ENCODE results near the gene ARID5B. TPM values are rescaled to one million over a fixed set of nuclear protein-coding genes. Genes with fewer than 3 reads are reported as not detected.
A peak's percentile ranks its signal among the peaks of the same experiment; 100 is the strongest.

The ARID5B gene
- polyA plus RNA-seq, 3 donors: 1.00 to 2.5 (median 1.5) TPM

- intact Hi-C loops (cut with micrococcal nuclease): loop anchor here (5.0 to 10.0 kb wide), 4 partner anchors 59 to 199 kb away; partner anchors contain the start of gene ARID5B (in 1 of the 2)
- Mint-ChIP-seq H3K27ac (peak overlapping the region; percentile 89 to 98 (median 94)), H3K9me3 (peaks cover 0 to 2% (median 0%) of the 10 kb centered on the region in 7 donors), H3K4me1 (peaks cover 71% of the 10 kb centered on the region), H3K27me3 (ENCODE audit: low read depth in 3 of 3) (peaks cover 0 to 2% (median 2%) of the 10 kb centered on the region in 3 donors), H3K4me3 (peak overlapping the region; percentile 72 to 87), H3K36me3 (peaks cover 0 to under 1% of the 10 kb centered on the region in 2 donors)
- 73% methylated on average over 5 of the region's 12 CpGs for WGBS (ENCODE audit: insufficient coverage)
- peaks cover 6% of the 10 kb centered on the region for H3K79me2 ChIP-seq (ENCODE audit: insufficient read depth, low read length)
- no peaks in the 10 kb centered on the region for H4K20me1 ChIP-seq (ENCODE audit: insufficient read depth, low read length)
- no peak overlapping the region for H3K9ac ChIP-seq (ENCODE audit: insufficient read depth, low read length, poor library complexity, severe bottlenecking)
- TF ChIP-seq CTCF (IDR thresholded peaks at IDR 0.05): no peak
- H3K4me3 ChIP-seq (replicated peaks in 1 of 3; ENCODE audit: low read depth in 2 of 3, low read length in 3 of 3): peak overlapping the region; percentile 19 to 57 (median 49)
- no peaks in the 10 kb centered on the region for H3K36me3 ChIP-seq (replicated peaks in 1 of 2; ENCODE audit: control insufficient read depth in 1 of 2, insufficient read depth in 2 of 2, low read length in 2 of 2)
- peaks cover 53 to 54% of the 10 kb centered on the region in 2 donors for H3K4me1 ChIP-seq (ENCODE audit: control insufficient read depth in 1 of 2, insufficient read depth in 2 of 2, low read length in 2 of 2)
- no peak overlapping the region for H2AFZ ChIP-seq (ENCODE audit: insufficient read depth, low read depth, low read length, poor library complexity, severe bottlenecking)
- H3K27me3 ChIP-seq (ENCODE audit: control insufficient read depth in 2 of 2, insufficient read depth in 2 of 2, low read length in 2 of 2): no peaks in the 10 kb centered on the region
- no peaks in the 10 kb centered on the region for H3K9me3 ChIP-seq (replicated peaks in 1 of 2; ENCODE audit: control insufficient read depth in 1 of 2, insufficient read depth in 1 of 2, low read length in 2 of 2)
- peak; percentile 51 to 76 (median 75) for DNase-seq
- H3K27ac ChIP-seq (ENCODE audit: low read depth in 1 of 2, low read length in 2 of 2): peak overlapping the region; percentile 71 to 75
- H3K4me2 ChIP-seq (replicated peaks; ENCODE audit: extremely low read depth, low read length, poor library complexity, severe bottlenecking): peak overlapping the region; percentile 65
Measured at GRCh38 chr10:62045765-62046521, 144.4 kb downstream of the ARID5B start.

GRCh38 chr10:62046522-62047227, 145.2 kb downstream of the ARID5B start:
- peaks cover 77% of the 10 kb centered on the region for H3K4me1 Mint-ChIP-seq
- peak overlapping the region; percentile 39 to 71 for H3K27ac ChIP-seq (ENCODE audit: low read depth in 1 of 2, low read length in 2 of 2)
- peaks cover 58 to 60% of the 10 kb centered on the region in 2 donors for H3K4me1 ChIP-seq (ENCODE audit: control insufficient read depth in 1 of 2, insufficient read depth in 2 of 2, low read length in 2 of 2)
- H4K20me1 ChIP-seq (ENCODE audit: insufficient read depth, low read length): no peaks in the 10 kb centered on the region
- H3K36me3 ChIP-seq (replicated peaks in 1 of 2; ENCODE audit: control insufficient read depth in 1 of 2, insufficient read depth in 2 of 2, low read length in 2 of 2): no peaks in the 10 kb centered on the region
- peak overlapping the region in 1 of 2 donors; percentile 87 for H3K4me3 Mint-ChIP-seq
- no peaks in the 10 kb centered on the region for H3K9me3 ChIP-seq (replicated peaks in 1 of 2; ENCODE audit: control insufficient read depth in 1 of 2, insufficient read depth in 1 of 2, low read length in 2 of 2)
- WGBS (ENCODE audit: insufficient coverage): no CpG with 5 or more reads among the region's 4 CpGs
- no peak overlapping the region for H3K9ac ChIP-seq (ENCODE audit: insufficient read depth, low read length, poor library complexity, severe bottlenecking)
- H3K27me3 Mint-ChIP-seq (ENCODE audit: low read depth in 3 of 3): peaks cover 0 to 2% (median 2%) of the 10 kb centered on the region in 3 donors
- H3K27me3 ChIP-seq (ENCODE audit: control insufficient read depth in 2 of 2, insufficient read depth in 2 of 2, low read length in 2 of 2): no peaks in the 10 kb centered on the region
- H2AFZ ChIP-seq (ENCODE audit: insufficient read depth, low read depth, low read length, poor library complexity, severe bottlenecking): no peak overlapping the region
- peak in 2 of 3 donors; percentile 30 to 35 for DNase-seq
- H3K27ac Mint-ChIP-seq: peak overlapping the region; percentile 89 to 98 (median 94)
- intact Hi-C loops (cut with micrococcal nuclease): loop anchor here (5.0 to 10.0 kb wide), 4 partner anchors 58 to 198 kb away; partner anchors contain the start of gene ARID5B (in 1 of the 2)
- H3K4me3 ChIP-seq (replicated peaks in 1 of 3; ENCODE audit: low read depth in 2 of 3, low read length in 3 of 3): peak overlapping the region in 1 of 3 experiments; percentile 57
- H3K79me2 ChIP-seq (ENCODE audit: insufficient read depth, low read length): peaks cover 6% of the 10 kb centered on the region
- H3K9me3 Mint-ChIP-seq: peaks cover 0 to 2% (median 0%) of the 10 kb centered on the region in 7 donors
- H3K4me2 ChIP-seq (replicated peaks; ENCODE audit: extremely low read depth, low read length, poor library complexity, severe bottlenecking): peak overlapping the region; percentile 65
- no peak for TF ChIP-seq CTCF (IDR thresholded peaks at IDR 0.05)
- H3K36me3 Mint-ChIP-seq: peaks cover 2% of the 10 kb centered on the region in 2 donors
